T-helper 2 cell (primary cell): ENCODE results near the gene WFDC12.
"Not testable (repeated sequence)": the region's sequence is repeated elsewhere in the genome, so short reads cannot be mapped to it uniquely, and the experiment has no call there.

Experiments
- DNase-seq, 5 experiments: peaks; one replicate each; pipeline versions ENCODE4 v3.0.0 to v3.0.0-alpha.2; 2012 to 2022
- total RNA-seq, 2 donors: gene quantifications; one replicate each; lab custom pipeline; 2026; lab: John Stamatoyannopoulos, UW

WFDC12 gene, protein sequence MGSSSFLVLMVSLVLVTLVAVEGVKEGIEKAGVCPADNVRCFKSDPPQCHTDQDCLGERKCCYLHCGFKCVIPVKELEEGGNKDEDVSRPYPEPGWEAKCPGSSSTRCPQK
- 0 reads per million in 2 donors for total RNA-seq

DNA sequence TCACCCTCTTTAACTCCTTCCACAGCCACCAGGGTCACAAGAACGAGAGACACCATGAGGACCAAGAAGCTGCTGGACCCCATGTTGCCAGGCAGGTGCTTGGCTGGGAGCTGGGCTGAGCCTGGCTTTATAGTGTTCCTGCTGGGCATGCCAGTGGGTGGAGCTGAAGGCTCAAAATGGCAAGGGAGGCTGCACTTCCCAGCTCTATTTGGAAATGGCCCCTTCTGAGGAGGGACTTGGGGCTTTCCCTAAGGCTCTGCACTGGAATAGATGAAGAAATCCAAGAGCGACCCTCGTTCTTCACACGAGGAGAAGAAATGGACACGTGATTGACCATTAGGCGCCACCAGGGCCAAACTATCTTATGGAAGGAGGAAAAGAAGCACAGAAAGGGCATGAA lies at the start of gene WFDC12:
Gene WFDC12, minus strand, starts transcription at position 101 of the 400 bp plus-strand sequence. Its CDS starts 18 bp downstream, at position 83.
- no peak for DNase-seq

DNA sequence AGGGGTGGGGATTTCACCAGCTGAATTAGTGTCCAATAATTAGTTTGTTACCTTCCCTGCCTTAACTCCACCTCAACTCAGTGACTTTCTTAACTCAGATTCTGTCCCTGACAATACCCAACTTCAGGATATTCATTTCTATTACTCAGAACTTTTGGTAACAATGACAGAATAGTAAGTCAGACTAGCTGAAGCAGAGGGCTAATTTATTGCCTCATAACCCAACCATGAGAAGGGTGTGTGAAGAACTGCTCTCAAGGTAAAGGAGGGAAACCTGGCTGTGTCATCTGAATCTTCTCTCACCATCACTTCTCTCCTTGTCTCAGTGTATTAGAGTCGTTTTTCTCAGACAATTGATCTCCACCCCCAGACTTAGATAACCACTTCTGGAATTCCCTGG lies 49.3 kb upstream of the WFDC12 start:
- no peak for DNase-seq

- no peak for DNase-seq
Observed at GRCh38 chr20:45164906-45165305, 40.6 kb upstream of the WFDC12 start.

GRCh38 chr20:45163083-45163803 lies 39.0 kb upstream of the WFDC12 start:
- DNase-seq: no peak

- DNase-seq: no peak
Observed at GRCh38 chr20:45157962-45158361, 33.7 kb upstream of the WFDC12 start.

DNA sequence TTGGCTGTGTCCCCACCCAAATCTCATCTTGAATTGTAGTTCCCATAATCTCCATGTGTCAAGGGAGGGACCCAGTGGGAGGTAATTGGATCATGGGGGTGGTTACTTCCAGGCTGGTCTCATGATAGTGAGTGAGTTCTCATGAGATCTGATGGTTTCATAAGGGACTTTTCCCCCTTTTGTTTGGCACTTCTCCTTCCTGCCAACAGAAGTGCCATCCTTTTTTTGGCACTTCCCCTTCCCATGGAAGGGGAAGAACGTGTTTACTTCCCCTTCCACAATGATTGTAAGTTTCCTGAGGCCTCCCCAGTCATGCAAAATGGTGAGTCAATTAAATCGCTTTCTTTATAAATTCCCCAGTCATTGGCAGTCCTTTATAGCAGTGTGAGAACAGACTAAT lies 32.4 kb upstream of the WFDC12 start:
- DNase-seq: no peak

DNA sequence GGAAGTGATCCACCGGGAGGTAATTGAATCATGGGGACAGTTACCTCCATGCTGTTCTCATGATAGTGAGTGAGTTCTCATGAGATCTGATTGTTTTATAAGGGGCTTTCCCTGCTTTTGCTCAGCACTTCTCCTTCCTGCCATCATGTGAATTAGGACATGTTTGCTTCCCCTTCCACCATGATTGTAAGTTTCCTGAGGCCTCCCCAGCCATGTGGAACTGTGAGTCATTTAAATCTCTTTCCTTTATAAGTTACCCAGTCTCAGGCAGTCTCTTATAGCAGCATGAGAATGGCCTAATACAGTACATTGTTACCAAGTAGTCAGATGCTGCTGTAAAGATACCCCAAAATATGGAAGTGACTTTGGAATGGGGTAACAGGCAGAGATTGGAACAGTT lies 30.5 kb upstream of the WFDC12 start:
- not testable (repeated sequence) for DNase-seq

- no peak for DNase-seq
Observed at GRCh38 chr20:45154183-45154582, 29.9 kb upstream of the WFDC12 start.

DNA sequence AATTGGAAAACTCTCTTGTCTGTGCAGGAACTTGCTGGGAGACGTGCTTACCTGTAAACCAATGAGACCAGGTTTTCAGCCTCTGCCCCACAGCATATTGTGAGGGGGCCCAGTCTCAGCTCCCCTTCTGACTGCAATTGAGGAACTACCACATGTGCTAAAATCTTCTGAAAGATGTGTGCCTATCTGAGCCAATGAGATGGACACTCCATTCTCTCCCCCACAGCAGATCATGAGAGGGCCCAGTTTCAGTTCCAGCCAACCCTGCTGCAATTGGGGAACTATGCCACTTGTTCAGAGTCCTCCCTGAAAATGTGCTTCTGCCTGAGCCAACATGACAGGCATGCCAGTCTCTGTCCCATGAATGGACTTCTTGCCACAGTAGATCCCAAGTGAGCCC lies 29.5 kb upstream of the WFDC12 start:
- no peak for DNase-seq

DNA sequence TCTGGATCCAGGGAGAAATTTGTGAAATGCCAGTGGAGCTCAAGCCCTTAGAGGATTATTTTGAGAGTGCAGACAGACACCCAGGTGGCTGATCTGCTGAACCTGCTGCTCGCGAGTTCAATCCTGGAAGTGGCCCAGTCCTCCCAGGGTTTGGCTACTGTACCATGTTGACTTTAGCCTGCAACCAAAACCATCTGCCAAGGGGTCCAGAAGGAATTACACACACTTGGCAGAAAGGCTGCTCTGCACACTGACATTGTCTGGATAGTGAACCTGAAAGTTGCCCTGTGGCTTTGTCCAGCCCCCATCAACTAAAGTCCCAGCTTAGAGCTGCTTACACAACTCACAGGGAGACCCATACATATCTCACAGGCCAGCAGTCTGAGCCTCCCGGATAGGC lies 28.9 kb upstream of the WFDC12 start:
- no peak for DNase-seq

DNA sequence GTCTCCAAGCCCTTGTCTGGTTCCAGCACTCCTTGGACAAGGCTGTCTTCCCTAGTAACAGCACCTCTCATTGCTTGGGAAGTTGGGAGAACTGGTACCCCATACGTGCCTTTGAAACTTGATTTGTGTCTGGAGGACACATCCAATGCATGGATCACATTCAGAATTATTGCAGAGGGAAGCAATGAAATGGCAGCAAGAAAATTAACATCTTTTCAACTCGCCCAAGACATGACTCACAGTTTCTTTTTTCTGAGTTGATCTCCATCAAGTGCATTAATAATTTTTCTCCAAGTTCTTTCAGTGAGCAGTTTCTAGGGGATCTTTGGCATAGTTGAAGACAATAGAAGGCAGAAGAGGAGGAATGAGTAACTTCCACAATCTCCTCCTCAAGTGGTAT lies 28.1 kb upstream of the WFDC12 start:
- no peak for DNase-seq

GRCh38 chr20:45149062-45149461 lies 24.8 kb upstream of the WFDC12 start:
- DNase-seq: no peak

- DNase-seq: no peak
Observed at GRCh38 chr20:45140836-45141235, 16.6 kb upstream of the WFDC12 start.

DNA sequence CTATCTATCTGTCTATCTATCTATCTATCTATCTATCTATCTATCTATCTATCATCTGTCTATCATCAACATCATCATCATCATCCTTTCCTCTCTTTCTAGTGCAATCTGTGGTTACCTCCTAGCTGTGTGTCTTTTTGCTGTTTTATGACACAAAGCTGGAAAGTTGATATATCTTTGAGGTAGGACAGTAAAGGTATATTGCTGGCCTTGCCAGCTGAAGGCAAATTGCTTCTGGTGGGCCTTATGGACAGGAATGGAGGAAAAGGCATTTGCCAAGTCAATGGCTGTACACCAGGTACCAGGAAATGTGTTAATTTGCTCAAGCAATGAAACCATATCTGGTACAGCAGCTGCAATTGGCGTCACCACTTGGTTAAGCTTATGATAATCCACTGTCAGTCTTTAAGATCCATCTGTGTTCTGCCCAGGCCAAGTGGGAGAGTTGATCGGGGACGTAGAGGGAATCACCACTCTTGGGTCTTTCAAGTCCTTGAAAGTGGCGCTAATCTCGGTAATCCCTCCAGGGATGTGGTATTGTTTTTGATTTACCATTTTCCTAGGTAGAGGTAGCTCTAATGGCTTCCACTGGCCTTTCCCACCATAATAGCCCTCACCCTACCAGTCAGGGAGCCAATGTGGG lies 15.6 kb upstream of the WFDC12 start:
- DNase-seq: not testable (repeated sequence)

DNA sequence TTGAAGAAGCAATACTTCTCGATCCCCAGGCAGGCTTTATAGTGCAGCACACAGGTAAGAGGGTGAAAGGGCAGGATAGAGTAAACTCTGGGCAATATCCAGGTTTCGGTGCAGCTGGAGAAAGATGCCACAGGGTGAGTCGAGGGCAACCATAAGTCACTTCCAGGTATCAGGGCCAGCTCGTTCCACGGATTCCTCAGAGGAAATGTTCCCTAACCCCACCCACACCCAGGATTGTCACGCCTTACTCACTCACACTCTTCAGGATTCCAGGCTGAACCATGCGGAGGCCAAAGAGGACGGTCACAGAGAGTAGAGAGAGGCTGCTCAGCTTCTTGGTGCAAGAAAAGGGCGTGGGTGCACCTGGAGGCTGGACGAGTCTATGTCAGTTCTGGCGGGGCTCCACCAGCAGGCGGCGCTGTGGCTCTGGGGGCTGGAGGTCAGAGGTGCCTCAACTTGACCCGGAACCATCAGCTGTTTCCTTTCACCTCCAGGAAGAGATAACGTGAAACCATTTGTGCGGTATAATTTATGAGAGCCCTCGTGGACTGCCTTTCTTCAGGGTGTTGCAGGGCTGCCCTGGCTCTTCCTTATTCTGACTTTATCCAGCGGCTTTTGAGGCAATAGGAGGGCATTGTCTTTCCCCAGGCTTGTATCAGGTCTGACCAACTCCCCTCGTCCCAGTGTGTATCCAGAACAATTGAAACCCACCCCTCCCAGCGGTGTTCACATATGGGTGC lies 14.5 kb upstream of the WFDC12 start:
- peak in 3 of 5 experiments; percentile 10 to 69 (median 40) for DNase-seq

- no peak for DNase-seq
Observed at GRCh38 chr20:45136911-45137310, 12.6 kb upstream of the WFDC12 start.

- DNase-seq: no peak
Observed at GRCh38 chr20:45128099-45128498, 3.8 kb upstream of the WFDC12 start.

DNA sequence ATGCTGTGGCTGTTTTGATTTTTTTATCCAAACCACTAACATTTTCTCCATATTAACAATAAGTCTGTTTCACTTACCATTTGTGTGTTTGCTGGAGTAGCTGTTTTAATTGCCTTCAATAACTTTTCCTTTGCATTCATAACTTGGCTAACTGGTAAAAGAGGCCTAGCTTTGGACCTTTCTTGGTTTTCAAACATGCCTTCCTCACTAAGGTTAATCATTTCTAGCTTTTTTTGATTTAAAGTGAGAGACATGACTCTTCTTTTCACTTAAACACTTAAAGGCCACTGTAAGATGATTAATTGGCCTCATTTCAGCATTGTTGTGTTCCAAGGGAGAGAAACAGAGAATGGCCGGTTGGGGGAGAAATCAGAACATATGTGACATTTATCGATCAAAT lies 2.9 kb downstream of the WFDC12 start:
- no peak for DNase-seq

GRCh38 chr20:45119556-45120266 lies 4.6 kb downstream of the WFDC12 start:
- no peak for DNase-seq

- no peak for DNase-seq
Observed at GRCh38 chr20:45118028-45118427, 6.2 kb downstream of the WFDC12 start.

DNA sequence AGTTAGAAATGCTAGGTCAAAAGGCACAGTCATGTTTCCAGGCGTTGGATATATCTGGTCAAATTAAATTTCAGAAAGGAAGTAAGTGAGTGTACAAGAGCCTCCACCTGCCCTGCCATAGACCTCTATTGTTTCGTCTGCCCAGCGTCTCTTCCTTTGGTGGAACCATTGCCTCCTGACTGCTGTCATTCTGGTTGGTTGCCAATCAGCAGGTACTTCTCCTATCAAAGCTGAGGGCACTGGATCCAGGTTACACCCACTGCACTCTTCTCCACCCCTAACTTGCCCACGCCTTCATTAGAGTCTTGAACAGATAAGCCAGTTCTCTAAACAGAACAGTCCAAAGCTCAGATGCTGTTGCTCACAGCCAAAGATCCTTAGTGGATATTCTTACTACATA lies 6.7 kb downstream of the WFDC12 start:
- no peak for DNase-seq

DNA sequence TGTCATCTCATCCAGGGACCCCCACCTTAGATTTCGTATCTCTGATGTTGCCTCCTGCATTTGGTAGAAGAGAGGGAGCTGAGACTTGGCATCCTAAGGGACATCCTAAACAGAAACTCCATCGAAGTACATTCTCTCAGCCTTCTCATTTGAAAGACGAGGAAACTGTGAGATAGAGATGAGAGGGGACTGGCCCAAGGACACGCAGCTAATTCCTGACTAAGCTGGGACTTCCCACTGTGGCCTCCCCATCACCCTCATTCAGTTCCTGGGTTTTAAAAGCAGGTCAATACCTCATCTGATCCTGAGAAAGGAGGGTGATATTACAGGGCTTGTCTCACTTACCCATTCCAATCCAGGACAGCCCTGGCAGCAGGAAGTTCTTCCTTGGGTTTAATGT lies 8.4 kb downstream of the WFDC12 start:
- DNase-seq: no peak

DNA sequence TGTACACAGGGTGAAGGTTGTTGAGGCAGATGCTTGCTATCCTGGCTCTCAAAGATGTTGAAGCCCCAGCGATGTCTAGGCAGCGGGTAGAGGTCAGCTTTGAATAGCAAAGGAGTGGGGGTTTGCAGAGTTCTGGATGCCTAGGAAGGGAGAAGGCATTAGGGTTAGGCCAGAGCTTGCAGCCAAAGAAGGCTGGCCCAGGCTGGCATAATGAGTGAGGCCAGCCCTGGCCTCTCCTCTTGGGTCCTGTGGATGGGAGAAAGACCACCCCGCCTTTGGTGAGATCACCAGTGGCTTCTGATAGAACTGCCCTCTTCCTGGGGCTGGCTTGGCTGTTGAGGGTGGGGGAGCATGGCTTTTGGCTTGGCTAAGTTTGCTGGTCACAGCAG lies 8.9 kb downstream of the WFDC12 start:
- no peak for DNase-seq
